Caco-2 (cell line): Measurements from ENCODE around the gene FRMD3. TPM values are rescaled to one million over a fixed set of nuclear protein-coding genes. Genes with fewer than 3 reads are reported as not detected.

Experiments
- BruUV-seq: library from RNA; stranded (reverse); fragments of 400-500 nt; replicated peaks from 2 replicates; lab custom pipeline; 2021; lab: Mats Ljungman, UMichigan
- CTCF ChIA-PET: fragments of 300-600 bp; sonication (Branson Sonifier 250); formaldehyde crosslinking; loops from one replicate; lab custom pipeline; 2022; ENCODE audit warnings: antibody characterized with exemption; lab: Charles Lee
- POLR2A ChIA-PET: fragments of 300-600 bp; sonication (Branson Sonifier 250); formaldehyde crosslinking; loops from one replicate; lab custom pipeline; 2022; ENCODE audit warnings: antibody characterized with exemption; lab: Charles Lee
- DNase-seq, 2 experiments: peaks; one replicate each; pipeline versions ENCODE4 v3.0.0 to v3.0.0-alpha.2; 2020 to 2022
- H3K27me3 ChIP-seq: replicated peaks from 2 replicates; pipeline ENCODE4 v1.6.0; 2011; ENCODE audit warnings: low read length; ENCODE audit not compliant: control insufficient read depth, insufficient read depth
- H3K36me3 ChIP-seq: 2 replicates; pipeline ENCODE4 v1.5.1; 2011; ENCODE audit warnings: low read length; ENCODE audit not compliant: control insufficient read depth, insufficient read depth
- H3K4me1 ChIP-seq: fragments of 250-450 bp; sonication (Bioruptor Pico); 2 replicates; pipeline ENCODE4 v1.5.1; 2020; ENCODE audit warnings: mild to moderate bottlenecking
- H3K4me3 ChIP-seq: 2 replicates; pipeline ENCODE4 v1.5.1; 2011; ENCODE audit warnings: low read depth, mild to moderate bottlenecking, control low read depth, low read length
- H3K9me3 ChIP-seq: fragments of 250-450 bp; sonication (Bioruptor Pico); 2 replicates; pipeline ENCODE4 v1.5.1; 2020; ENCODE audit warnings: mild to moderate bottlenecking, moderate library complexity
- H3K27ac Mint-ChIP-seq: one replicate; pipeline ENCODE4 v1.8.0; 2022; ENCODE audit warnings: mixed read lengths; ENCODE audit not compliant: unreplicated experiment
- H3K27me3 Mint-ChIP-seq: one replicate; pipeline ENCODE4 v1.8.0; 2022; ENCODE audit warnings: mixed read lengths; ENCODE audit not compliant: insufficient read depth, unreplicated experiment
- H3K36me3 Mint-ChIP-seq: one replicate; pipeline ENCODE4 v1.8.0; 2022; ENCODE audit warnings: mild to moderate bottlenecking, mixed read lengths; ENCODE audit not compliant: insufficient read depth, unreplicated experiment
- H3K4me1 Mint-ChIP-seq: one replicate; pipeline ENCODE4 v1.8.0; 2022; ENCODE audit warnings: low read depth, mixed read lengths; ENCODE audit not compliant: unreplicated experiment
- H3K4me3 Mint-ChIP-seq: one replicate; pipeline ENCODE4 v1.8.0; 2022; ENCODE audit warnings: mild to moderate bottlenecking, moderate library complexity, mixed read lengths; ENCODE audit not compliant: unreplicated experiment
- H3K9me3 Mint-ChIP-seq: one replicate; pipeline ENCODE4 v1.8.0; 2022; ENCODE audit warnings: mixed read lengths; ENCODE audit not compliant: unreplicated experiment
- CTCF ChIP-seq, 2 experiments: fragments of 200-600 bp in 1 of 2; IDR thresholded peaks; 1 replicate in 1 of 2; 2 replicates in 1 of 2; pipeline versions ENCODE4 v1.5.1 to v1.8.0; 2011 to 2022; ENCODE audit warnings: antibody characterized with exemption in 1 of 2, control low read depth in 1 of 2, inconsistent platforms in 1 of 2, low read depth in 1 of 2, low read length in 1 of 2, mild to moderate bottlenecking in 1 of 2, moderate library complexity in 1 of 2; ENCODE audit not compliant: insufficient read depth in 1 of 2, severe bottlenecking in 1 of 2, unreplicated experiment in 1 of 2
- intact Hi-C: fragments of 100-400 bp; cut with micrococcal nuclease; formaldehyde crosslinking; loops from one replicate; pipeline ENCODE4 v1.10.0; 2022; ENCODE audit not compliant: unreplicated experiment
- total RNA-seq: library from RNA; stranded (reverse); gene quantifications from 2 replicates; pipeline ENCODE4 v1.2.3, GENCODE V29; 2022

The FRMD3 gene
- total RNA-seq, 1 experiment from 2014 or later: not detected

DNA sequence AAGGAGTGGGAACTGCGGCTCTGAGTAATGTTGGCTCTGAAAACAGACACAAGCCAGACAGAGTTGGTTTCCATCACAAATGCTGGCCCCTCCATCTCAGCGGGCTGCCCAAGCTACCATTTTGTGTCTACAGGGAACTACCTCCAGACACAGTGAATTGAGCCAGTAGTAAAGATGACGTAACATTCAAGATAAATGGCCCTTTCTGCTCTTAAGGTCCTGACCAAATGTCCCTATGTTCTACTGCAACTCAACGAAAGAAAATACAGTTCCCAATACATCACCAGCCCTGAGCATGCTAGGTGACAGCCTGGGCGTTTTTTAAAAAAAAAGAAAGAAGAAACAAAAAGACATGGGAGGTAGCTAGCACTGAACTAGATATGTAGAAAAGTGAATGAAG is 247.5 kb downstream of the FRMD3 start:
- Mint-ChIP-seq H3K27me3 (peaks cover 5% of the 10 kb centered on the region), H3K36me3 (no peaks in the 10 kb centered on the region), H3K4me1 (no peaks in the 10 kb centered on the region), H3K9me3 (no peaks in the 10 kb centered on the region), H3K27ac (no peak overlapping the region), H3K4me3 (no peak overlapping the region)
- Histone ChIP-seq H3K36me3 (no peaks in the 10 kb centered on the region), H3K4me3 (no peak overlapping the region), H3K9me3 (no peaks in the 10 kb centered on the region), H3K27me3 (no peaks in the 10 kb centered on the region), H3K4me1 (no peaks in the 10 kb centered on the region)
- ChIA-PET CTCF (interaction anchor here (0.6 kb wide), 1 partner anchor 52 kb away, joined by 3 read pairs; no protein-coding TSS in a partner anchor), POLR2A (no interaction called here)
- no peak for DNase-seq
- no TSS peak for BruUV-seq
- intact Hi-C loops: no loop called here
- no peak for TF ChIP-seq CTCF (IDR thresholded peaks at IDR 0.05; ENCODE audit: insufficient read depth in 1 of 2, low read depth in 1 of 2, low read length in 1 of 2, severe bottlenecking in 1 of 2, unreplicated experiment in 1 of 2)

DNA sequence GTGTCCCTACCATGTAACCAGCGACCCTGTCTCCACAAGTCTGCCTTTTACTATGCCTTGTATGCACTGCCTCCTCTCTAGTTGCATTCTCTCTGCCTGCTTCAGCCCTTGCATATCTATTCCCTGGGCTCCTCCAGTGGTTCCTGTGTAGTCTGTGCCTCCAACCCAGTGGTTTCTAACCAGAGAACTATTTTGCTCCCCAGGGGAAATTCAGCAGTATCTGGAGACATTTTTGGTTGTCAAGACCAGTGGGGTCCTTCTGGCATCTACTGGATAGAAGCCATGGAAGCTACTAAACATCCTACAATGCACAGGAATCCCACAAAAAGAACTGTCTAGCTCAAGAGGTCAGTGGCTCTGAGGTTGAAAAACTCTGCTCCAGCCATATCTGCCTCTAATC is 251.2 kb downstream of the FRMD3 start:
- Mint-ChIP-seq H3K36me3 (no peaks in the 10 kb centered on the region), H3K4me3 (no peak overlapping the region), H3K27ac (no peak overlapping the region), H3K9me3 (no peaks in the 10 kb centered on the region), H3K4me1 (no peaks in the 10 kb centered on the region), H3K27me3 (peaks cover 5% of the 10 kb centered on the region)
- no TSS peak for BruUV-seq
- no peaks in the 10 kb centered on the region for H3K9me3 ChIP-seq
- POLR2A ChIA-PET: no interaction called here
- intact Hi-C loops: no loop called here
- no peaks in the 10 kb centered on the region for H3K4me1 ChIP-seq
- CTCF ChIA-PET: no interaction called here
- TF ChIP-seq CTCF (IDR thresholded peaks at IDR 0.05; ENCODE audit: insufficient read depth in 1 of 2, low read depth in 1 of 2, low read length in 1 of 2, severe bottlenecking in 1 of 2, unreplicated experiment in 1 of 2): no peak
- H3K27me3 ChIP-seq: no peaks in the 10 kb centered on the region
- no peak for DNase-seq
- no peaks in the 10 kb centered on the region for H3K36me3 ChIP-seq
- H3K4me3 ChIP-seq: no peak overlapping the region

DNA sequence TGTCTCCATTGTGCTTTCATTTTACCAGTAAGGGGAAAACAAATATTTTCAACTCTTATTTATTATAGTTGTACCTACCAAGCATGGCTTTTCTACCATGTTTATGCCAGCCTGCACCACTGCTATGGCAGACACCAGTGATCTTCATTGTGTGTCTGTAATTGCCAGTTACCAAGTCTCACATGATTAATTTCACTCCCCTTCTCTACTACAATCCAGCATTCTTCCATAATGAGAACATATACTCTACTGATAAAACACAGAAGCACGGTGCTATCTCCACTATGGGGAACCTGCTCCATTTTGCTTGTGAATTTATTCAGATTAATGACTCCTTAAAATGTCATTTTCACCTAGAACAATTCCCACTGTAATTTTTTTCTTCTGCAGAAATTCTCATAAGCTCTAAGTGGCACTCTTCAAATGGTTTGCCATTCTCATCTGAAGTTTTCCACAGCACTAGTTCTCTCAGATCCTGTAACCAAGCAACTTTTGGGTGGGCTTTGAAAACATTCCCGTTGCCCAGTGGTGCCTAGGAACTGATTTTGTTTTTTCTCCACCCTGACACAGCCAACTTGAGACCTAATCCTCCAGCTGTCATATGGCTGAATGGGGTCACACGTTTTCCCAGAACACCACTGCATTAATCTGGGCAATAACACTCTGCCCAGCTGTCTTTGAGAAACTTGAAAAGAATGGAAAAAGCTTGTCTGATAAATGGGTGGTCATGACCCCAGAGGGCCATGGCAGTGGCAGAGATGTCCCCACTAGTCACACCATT is 252.6 kb downstream of the FRMD3 start:
- intact Hi-C loops: no loop called here

More for the DNA sequence above, 252.6 kb downstream of the FRMD3 start:
- Histone ChIP-seq H3K4me1 (no peaks in the 10 kb centered on the region), H3K4me3 (no peak overlapping the region), H3K27me3 (no peaks in the 10 kb centered on the region), H3K36me3 (no peaks in the 10 kb centered on the region), H3K9me3 (no peaks in the 10 kb centered on the region)
- Mint-ChIP-seq H3K4me3 (no peak overlapping the region), H3K36me3 (no peaks in the 10 kb centered on the region), H3K27ac (no peak overlapping the region), H3K9me3 (no peaks in the 10 kb centered on the region), H3K4me1 (no peaks in the 10 kb centered on the region), H3K27me3 (peaks cover 5% of the 10 kb centered on the region)
- DNase-seq: no peak
- CTCF ChIA-PET: no interaction called here
- TF ChIP-seq CTCF (IDR thresholded peaks at IDR 0.05; ENCODE audit: insufficient read depth in 1 of 2, low read depth in 1 of 2, low read length in 1 of 2, severe bottlenecking in 1 of 2, unreplicated experiment in 1 of 2): no peak
- POLR2A ChIA-PET: no interaction called here
- no TSS peak for BruUV-seq
